WI38 (cell line): ENCODE measurements around the gene ST3GAL3.

Experiments
- H3K4me3 ChIP-seq: 2 replicates; pipeline ENCODE4 v1.5.1; 2011; ENCODE audit warnings: low read depth, mild to moderate bottlenecking, control low read depth, low read length
- TF ChIP-seq, protein P1 (sequence below): IDR thresholded peaks from 2 replicates; pipeline ENCODE4 v1.5.1; 2012; ENCODE audit warnings: low read depth, mild to moderate bottlenecking, control low read depth, low read length

The ST3GAL3 gene

DNA sequence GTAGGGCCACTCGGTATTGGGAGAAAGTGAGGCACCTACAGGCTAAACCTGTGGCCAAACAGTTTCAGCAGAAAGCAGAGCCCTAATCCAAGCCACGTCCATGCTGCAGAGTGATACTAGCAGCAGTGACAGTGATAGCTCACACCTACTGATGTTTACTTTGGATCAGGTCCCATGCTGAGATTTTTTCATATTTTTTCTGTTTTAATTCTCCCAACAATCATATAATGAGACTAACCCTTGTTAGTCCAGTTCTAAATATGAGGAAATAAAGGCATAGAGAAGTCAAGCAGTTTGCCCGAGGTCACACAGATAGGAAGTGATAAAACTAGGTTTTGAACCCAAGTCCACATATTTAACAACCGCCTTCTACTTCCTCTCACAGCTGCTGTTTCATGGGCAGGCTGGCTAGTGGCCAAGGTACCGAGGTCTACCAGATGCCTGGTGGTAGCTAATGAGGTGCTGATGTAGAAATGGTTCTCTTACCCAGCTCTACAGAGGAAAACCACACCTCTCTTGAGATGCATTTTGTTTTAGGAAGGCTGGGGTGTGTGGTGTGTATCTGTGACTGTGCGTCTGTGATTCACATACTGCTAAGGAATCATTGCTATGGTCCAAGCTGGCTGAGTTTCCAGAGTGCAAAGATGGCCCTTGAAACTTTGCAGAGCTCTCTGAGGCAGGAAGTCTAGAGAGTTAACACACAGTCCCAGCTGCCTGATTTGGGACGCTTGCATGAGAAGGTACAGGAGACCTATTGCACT, 146.0 kb downstream of the ST3GAL3 start:
- TF ChIP-seq, protein P1, sequence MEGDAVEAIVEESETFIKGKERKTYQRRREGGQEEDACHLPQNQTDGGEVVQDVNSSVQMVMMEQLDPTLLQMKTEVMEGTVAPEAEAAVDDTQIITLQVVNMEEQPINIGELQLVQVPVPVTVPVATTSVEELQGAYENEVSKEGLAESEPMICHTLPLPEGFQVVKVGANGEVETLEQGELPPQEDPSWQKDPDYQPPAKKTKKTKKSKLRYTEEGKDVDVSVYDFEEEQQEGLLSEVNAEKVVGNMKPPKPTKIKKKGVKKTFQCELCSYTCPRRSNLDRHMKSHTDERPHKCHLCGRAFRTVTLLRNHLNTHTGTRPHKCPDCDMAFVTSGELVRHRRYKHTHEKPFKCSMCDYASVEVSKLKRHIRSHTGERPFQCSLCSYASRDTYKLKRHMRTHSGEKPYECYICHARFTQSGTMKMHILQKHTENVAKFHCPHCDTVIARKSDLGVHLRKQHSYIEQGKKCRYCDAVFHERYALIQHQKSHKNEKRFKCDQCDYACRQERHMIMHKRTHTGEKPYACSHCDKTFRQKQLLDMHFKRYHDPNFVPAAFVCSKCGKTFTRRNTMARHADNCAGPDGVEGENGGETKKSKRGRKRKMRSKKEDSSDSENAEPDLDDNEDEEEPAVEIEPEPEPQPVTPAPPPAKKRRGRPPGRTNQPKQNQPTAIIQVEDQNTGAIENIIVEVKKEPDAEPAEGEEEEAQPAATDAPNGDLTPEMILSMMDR: no peak
- no peak overlapping the region for H3K4me3 ChIP-seq

DNA sequence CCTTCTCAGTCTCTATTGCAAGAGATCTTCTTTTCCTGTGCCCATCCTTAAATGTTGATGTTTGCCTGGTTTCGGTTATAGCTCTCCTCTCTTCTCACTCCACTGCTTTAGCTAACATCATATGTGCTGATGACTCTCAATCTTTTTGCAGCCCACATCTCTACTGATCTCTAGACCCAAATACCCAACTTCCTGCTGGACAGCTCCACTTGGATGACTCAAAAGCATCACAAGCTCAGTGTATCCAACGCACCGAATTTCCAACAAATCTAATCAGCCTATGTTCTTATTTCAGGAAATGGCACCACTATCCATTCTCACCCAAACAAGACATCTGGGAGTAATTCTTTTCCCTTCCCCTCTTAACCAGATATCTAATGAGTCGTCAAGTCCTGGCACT, 147.1 kb downstream of the ST3GAL3 start:
- TF ChIP-seq, protein P1: no peak
- no peak overlapping the region for H3K4me3 ChIP-seq

DNA sequence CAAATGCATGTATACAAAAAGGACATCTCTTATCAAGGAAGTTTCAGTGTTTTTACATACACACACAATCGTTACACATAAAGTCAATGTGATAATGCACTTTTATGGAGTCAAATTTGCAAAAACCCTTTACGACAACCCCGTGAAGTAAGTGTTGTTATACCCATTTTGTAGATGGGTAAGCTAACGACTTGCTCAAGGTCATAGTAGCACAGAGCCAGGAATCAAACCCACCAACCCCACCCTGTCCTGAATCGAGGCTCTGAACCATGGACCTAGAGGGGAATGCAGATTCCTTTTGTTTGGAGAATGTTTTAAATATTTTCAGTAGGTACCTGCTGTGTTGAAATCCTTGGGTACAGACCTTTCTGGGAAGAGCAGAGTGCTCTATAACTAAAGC, 148.9 kb downstream of the ST3GAL3 start:
- TF ChIP-seq, protein P1: no peak
- H3K4me3 ChIP-seq: no peak overlapping the region

DNA sequence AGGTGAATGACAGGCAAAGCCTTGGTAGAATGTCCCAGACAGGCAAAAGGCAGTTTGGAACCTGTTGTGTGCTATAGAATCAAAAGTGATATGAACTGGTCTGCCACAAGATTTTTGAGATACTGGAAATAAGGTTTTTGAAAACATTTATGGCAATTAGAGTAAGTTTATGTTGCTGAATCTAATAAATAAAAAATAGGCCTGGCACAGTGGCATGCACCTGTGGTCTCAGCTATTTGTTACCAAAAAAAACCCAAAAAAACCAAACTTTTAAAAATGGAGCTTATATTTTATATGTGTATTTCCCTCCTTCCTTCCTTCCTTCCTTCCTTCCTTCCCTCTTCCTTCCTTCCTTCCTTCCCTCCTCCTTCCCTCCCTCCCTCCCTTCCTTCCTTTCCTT, 149.8 kb downstream of the ST3GAL3 start:
- TF ChIP-seq, protein P1: no peak
- no peak overlapping the region for H3K4me3 ChIP-seq

DNA sequence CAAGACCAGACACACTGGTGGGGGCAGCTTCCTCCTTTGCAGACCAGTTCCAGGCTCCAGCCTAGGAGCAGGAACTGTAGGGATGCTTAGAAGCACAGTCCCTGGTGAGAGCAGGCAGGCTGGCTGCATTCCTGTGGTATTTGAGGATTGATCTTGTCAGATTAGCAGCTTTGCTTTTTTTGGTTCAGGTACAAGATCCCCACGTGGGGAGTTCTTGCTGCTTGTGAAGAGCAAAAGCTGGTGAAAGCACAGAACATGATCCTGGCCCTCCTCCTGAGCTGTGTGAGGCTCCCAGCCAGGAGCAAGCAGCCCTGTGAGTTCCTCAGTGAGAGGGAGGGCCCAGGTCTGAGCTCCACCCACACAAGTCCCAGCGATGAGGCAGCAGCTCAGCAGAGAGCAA, 151.0 kb downstream of the ST3GAL3 start:
- H3K4me3 ChIP-seq: no peak overlapping the region
- TF ChIP-seq, protein P1: no peak

DNA sequence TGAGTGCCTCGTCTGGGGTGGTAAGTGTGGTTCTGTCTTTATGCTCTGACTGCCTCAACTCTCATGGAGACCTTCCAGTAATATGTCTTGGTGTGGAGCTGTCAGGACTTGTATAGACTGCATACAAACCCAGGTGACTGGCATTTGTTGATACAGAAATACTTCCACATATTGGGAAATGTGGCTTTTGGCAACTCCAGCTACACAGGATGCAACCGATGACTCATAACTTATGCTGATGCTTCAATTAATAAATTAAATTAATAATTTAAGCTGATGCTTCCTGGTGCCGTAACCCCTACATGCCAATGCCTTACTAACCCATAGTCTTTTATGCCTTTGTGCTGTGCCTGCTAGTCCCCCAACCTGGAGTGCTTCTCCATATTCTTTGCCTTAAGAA, 154.0 kb downstream of the ST3GAL3 start:
- TF ChIP-seq, protein P1: no peak
- no peak overlapping the region for H3K4me3 ChIP-seq

DNA sequence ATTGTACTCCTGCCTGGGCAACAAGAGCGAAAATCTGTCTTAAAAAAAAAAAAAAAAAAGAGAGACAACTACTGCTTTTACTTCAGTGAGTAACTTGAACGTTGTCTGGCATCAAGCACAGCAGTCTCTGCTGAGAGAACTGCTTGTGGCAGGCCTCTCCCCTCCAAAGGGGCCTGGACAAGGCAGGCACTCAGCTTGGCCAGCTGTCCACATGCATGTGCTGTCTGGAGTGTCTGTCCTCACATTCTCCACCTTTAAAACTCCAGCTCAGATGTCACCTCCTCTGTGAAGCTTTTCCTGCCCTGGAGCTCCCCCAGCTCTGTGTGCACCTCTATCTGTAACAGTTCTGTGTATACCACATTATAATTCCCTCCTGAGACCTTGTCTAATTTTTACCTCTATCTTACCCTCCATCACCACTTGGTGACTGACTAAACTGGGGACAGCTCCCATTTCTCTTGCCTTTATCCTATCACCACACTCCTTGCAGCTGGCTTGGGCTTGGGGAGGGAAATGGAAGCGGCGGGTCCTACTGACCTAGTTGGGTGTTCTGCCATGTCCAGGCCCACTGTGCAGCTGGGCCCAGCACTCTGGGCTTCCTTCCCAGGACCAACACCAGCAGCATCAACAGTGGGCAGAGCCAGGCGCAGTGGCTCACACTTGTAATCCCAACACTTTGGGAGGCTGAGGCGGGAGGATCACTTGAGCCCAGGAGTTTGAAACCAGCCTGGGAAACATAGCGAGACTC, 154.8 kb downstream of the ST3GAL3 start:
- TF ChIP-seq, protein P1: no peak
- H3K4me3 ChIP-seq: no peak overlapping the region
